ENCODE results near the gene PTOV1. TPM values are rescaled to one million over a fixed set of nuclear protein-coding genes. Genes with fewer than 3 reads are reported as not detected.

Gene PTOV1
- total and polyA plus RNA-seq, 2 donors (not counting 1 experiment from before 2014, with no cell fraction given): 144 to 230 TPM

DNA sequence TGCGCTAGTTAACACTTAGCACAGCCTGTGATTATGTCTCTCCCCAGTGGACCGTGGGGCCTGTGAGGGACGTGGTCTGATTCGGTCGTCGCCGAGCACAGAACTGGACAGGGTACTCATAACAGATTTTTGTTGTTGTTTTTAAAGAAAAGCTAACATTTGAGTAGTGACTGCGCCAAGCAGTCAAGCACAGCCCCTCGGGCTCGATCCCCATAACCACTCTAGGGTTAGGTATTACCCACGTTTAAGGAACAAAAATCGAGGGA is 805 bp upstream of the PTOV1 start:
- ChIA-PET CTCF (interaction anchor here (0.5 to 1.4 kb wide), 9 partner anchors 8 to 151 kb away, joined by 3 to 6 read pairs (median 4); partner anchors contain the start of genes AKT1S1, FUZ and TBC1D17), POLR2A (interaction anchor here (0.9 to 4.8 kb wide), 9 partner anchors 9 to 259 kb away, joined by 3 to 40 read pairs (median 7); partner anchors contain the start of genes AKT1S1, AP2A1, FUZ and MED25)
- Mint-ChIP-seq H3K27ac (peak overlapping the region; percentile 98), H3K4me1 (peaks cover 51% of the 10 kb centered on the region), H3K4me3 (peak overlapping the region; percentile 93), H3K27me3 (no peaks in the 10 kb centered on the region), H3K9me3 (ENCODE audit: insufficient read depth) (no peaks in the 10 kb centered on the region)
- peaks cover 0 to 6% (median 0%) of the 10 kb centered on the region in 3 donors for H3K9me3 ChIP-seq (ENCODE audit: control extremely low read depth in 1 of 3, control insufficient read depth in 2 of 3, insufficient read depth in 1 of 3, low read length in 2 of 3)
- TF ChIP-seq EZH2 (IDR thresholded peaks at IDR 0.05; ENCODE audit: borderline replicate concordance, insufficient read depth, low read depth, low read length, poor library complexity, severe bottlenecking): no peak
- TF ChIP-seq, protein P1, sequence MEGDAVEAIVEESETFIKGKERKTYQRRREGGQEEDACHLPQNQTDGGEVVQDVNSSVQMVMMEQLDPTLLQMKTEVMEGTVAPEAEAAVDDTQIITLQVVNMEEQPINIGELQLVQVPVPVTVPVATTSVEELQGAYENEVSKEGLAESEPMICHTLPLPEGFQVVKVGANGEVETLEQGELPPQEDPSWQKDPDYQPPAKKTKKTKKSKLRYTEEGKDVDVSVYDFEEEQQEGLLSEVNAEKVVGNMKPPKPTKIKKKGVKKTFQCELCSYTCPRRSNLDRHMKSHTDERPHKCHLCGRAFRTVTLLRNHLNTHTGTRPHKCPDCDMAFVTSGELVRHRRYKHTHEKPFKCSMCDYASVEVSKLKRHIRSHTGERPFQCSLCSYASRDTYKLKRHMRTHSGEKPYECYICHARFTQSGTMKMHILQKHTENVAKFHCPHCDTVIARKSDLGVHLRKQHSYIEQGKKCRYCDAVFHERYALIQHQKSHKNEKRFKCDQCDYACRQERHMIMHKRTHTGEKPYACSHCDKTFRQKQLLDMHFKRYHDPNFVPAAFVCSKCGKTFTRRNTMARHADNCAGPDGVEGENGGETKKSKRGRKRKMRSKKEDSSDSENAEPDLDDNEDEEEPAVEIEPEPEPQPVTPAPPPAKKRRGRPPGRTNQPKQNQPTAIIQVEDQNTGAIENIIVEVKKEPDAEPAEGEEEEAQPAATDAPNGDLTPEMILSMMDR (IDR thresholded peaks at IDR 0.05): no peak
- H3K4me3 ChIP-seq (ENCODE audit: control extremely low read depth in 1 of 5, extremely low read depth in 1 of 5, insufficient read depth in 1 of 5, low read depth in 2 of 5, low read length in 4 of 5): peak overlapping the region; percentile 45 to 95 (median 89)
- peak overlapping the region; percentile 85 for H2AFZ ChIP-seq (ENCODE audit: insufficient read depth, low read depth, low read length, poor library complexity, severe bottlenecking)
- H3K4me1 ChIP-seq (ENCODE audit: control insufficient read depth in 2 of 2, insufficient read depth in 2 of 2, low read length in 2 of 2): peaks cover 36 to 55% of the 10 kb centered on the region in 2 donors
- peaks cover 0 to 9% of the 10 kb centered on the region in 2 experiments for H3K36me3 ChIP-seq (replicated peaks in 1 of 2; ENCODE audit: control extremely low read depth in 1 of 2, control insufficient read depth in 1 of 2, extremely low read depth in 1 of 2, insufficient read depth in 2 of 2, low read length in 1 of 2)
- DNase-seq: no peak
- peak overlapping the region; percentile 96 for H3K9ac ChIP-seq (ENCODE audit: low read length)
- peaks cover 35% of the 10 kb centered on the region for H3K79me2 ChIP-seq (ENCODE audit: control insufficient read depth, insufficient read depth, low read length)
- H3K4me2 ChIP-seq (replicated peaks; ENCODE audit: low read depth, low read length, poor library complexity, severe bottlenecking): peak overlapping the region; percentile 83
- intact Hi-C loops (cut with micrococcal nuclease): loop anchor here (1.0 kb wide), 4 partner anchors 17 to 84 kb away; partner anchors contain the start of genes FUZ, MED25 and PNKP
- H3K27ac ChIP-seq (ENCODE audit: low read length in 2 of 2): peak overlapping the region; percentile 91 to 95
- H4K20me1 ChIP-seq (ENCODE audit: control insufficient read depth, insufficient read depth, low read length, poor library complexity, severe bottlenecking): peaks cover 35% of the 10 kb centered on the region
- ATAC-seq (ENCODE audit: low read depth): no peak
- H3K27me3 ChIP-seq (replicated peaks in 1 of 4; ENCODE audit: control extremely low read depth in 1 of 4, control insufficient read depth in 3 of 4, insufficient read depth in 4 of 4, low read length in 3 of 4): no peaks in the 10 kb centered on the region
- WGBS (ENCODE audit: insufficient coverage): 75% methylated on average over 7 of the region's 12 CpGs
